HEK293 (cell line): Measurements from ENCODE around the gene C12orf56.

Source experiments
- CTCF ChIP-seq: fragments of 450-650 bp; formaldehyde crosslinking; IDR thresholded peaks from 2 replicates; pipeline ENCODE4 v1.5.1; 2016; ENCODE audit warnings: missing biosample characterization, missing genetic modification characterization
- GLIS1 ChIP-seq: fragments of 450-650 bp; formaldehyde crosslinking; IDR thresholded peaks from 2 replicates; pipeline ENCODE4 v1.5.1; 2016; ENCODE audit warnings: missing biosample characterization, missing genetic modification characterization
- PRDM4 ChIP-seq: fragments of 450-650 bp; formaldehyde crosslinking; IDR thresholded peaks from 2 replicates; pipeline ENCODE4 v1.5.1; 2017; ENCODE audit warnings: missing biosample characterization, missing genetic modification characterization
- REST ChIP-seq: fragments of 450-650 bp; formaldehyde crosslinking; IDR thresholded peaks from 2 replicates; pipeline ENCODE4 v1.5.1; 2016; ENCODE audit warnings: missing biosample characterization, missing genetic modification characterization
- TSHZ1 ChIP-seq: fragments of 450-650 bp; formaldehyde crosslinking; IDR thresholded peaks from 2 replicates; pipeline ENCODE4 v1.5.1; 2016; ENCODE audit warnings: missing biosample characterization, missing genetic modification characterization, borderline replicate concordance
- WT1 ChIP-seq: fragments of 450-650 bp; formaldehyde crosslinking; IDR thresholded peaks from 2 replicates; pipeline ENCODE4 v1.5.1; 2016; ENCODE audit warnings: missing biosample characterization, missing genetic modification characterization
- ZBTB11 ChIP-seq: fragments of 450-650 bp; formaldehyde crosslinking; conservative IDR thresholded peaks from 2 replicates; pipeline ENCODE4 v1.5.1; 2016; ENCODE audit warnings: low read depth, missing biosample characterization, missing genetic modification characterization
- ZBTB8A ChIP-seq: fragments of 450-650 bp; formaldehyde crosslinking; IDR thresholded peaks from 2 replicates; pipeline ENCODE4 v1.5.1; 2016; ENCODE audit warnings: missing biosample characterization, missing genetic modification characterization
- ZNF121 ChIP-seq: fragments of 450-650 bp; formaldehyde crosslinking; IDR thresholded peaks from 2 replicates; pipeline ENCODE4 v1.5.1; 2016; ENCODE audit warnings: missing biosample characterization, missing genetic modification characterization
- ZNF311 ChIP-seq: fragments of 450-650 bp; formaldehyde crosslinking; IDR thresholded peaks from 2 replicates; pipeline ENCODE4 v1.5.1; 2017; ENCODE audit warnings: missing biosample characterization, missing genetic modification characterization, borderline replicate concordance
- ZNF416 ChIP-seq: fragments of 450-650 bp; formaldehyde crosslinking; IDR thresholded peaks from 2 replicates; pipeline ENCODE4 v1.5.1; 2016; ENCODE audit warnings: missing biosample characterization, missing genetic modification characterization
- ZNF558 ChIP-seq: fragments of 450-650 bp; formaldehyde crosslinking; IDR thresholded peaks from 2 replicates; pipeline ENCODE4 v1.5.1; 2016; ENCODE audit warnings: missing biosample characterization, missing genetic modification characterization
- ZNF658 ChIP-seq: fragments of 450-650 bp; formaldehyde crosslinking; IDR thresholded peaks from 2 replicates; pipeline ENCODE4; 2016; ENCODE audit warnings: missing biosample characterization, missing genetic modification characterization
- ZNF747 ChIP-seq: fragments of 450-650 bp; formaldehyde crosslinking; IDR thresholded peaks from 2 replicates; pipeline ENCODE4 v1.5.1; 2016; ENCODE audit warnings: missing biosample characterization, missing genetic modification characterization

- no peak for TF ChIP-seq TSHZ1 (tag by site-specific recombination)
- TF ChIP-seq CTCF (tag by site-specific recombination) = no peak
- TF ChIP-seq ZNF416 (tag by site-specific recombination) = no peak
- no peak for TF ChIP-seq ZBTB11 (tag by site-specific recombination)
- TF ChIP-seq PRDM4 (tag by site-specific recombination) = no peak
- TF ChIP-seq ZBTB8A (tag by site-specific recombination) = no peak
- no peak for TF ChIP-seq WT1
- no peak for TF ChIP-seq REST (tag by site-specific recombination)
- no peak for TF ChIP-seq ZNF121
- TF ChIP-seq GLIS1 (tag by site-specific recombination) = no peak
- no peak for TF ChIP-seq ZNF311 (tag by site-specific recombination)
- no peak for TF ChIP-seq ZNF747 (tag by site-specific recombination)
- no peak for TF ChIP-seq ZNF558 (tag by site-specific recombination)
- TF ChIP-seq ZNF658 (tag by site-specific recombination) = no peak
Observed at GRCh38 chr12:64419696-64420095, 29.1 kb upstream of the C12orf56 start.
